Activated CD4-positive, alpha-beta T cell treated with anti-CD3 and anti-CD28 coated beads for 36 hours (primary cell): ENCODE measurements around the gene DNER. TPM values are rescaled to one million over a fixed set of nuclear protein-coding genes. Genes with fewer than 3 reads are reported as not detected.

Experiments used
- ATAC-seq: fragments of 200-7000 bp; cut with Tn5 transposase; one replicate; pipeline ENCODE4 v1.10.0; 2021; ENCODE audit warnings: mild to moderate bottlenecking, moderate library complexity
- CTCF ChIA-PET: fragments of 350-600 bp; sonication (Branson Sonifier 250); formaldehyde crosslinking; loops from one replicate; lab custom pipeline; 2021; ENCODE audit warnings: antibody characterized with exemption; lab: Charles Lee
- POLR2A ChIA-PET: fragments of 350-600 bp; sonication (Branson Sonifier 250); formaldehyde crosslinking; loops from one replicate; lab custom pipeline; 2021; ENCODE audit warnings: antibody characterized with exemption, inconsistent platforms; lab: Charles Lee
- DNase-seq: peaks from one replicate; pipeline ENCODE4 v3.0.0-alpha.2; 2020
- H3K27ac Mint-ChIP-seq: one replicate; pipeline ENCODE4 v1.8.0; 2021; ENCODE audit warnings: mixed read lengths
- H3K27me3 Mint-ChIP-seq: one replicate; pipeline ENCODE4 v1.8.0; 2021; ENCODE audit warnings: mixed read lengths
- H3K36me3 Mint-ChIP-seq: one replicate; pipeline ENCODE4 v1.8.0; 2021; ENCODE audit warnings: low read depth, mixed read lengths
- H3K4me1 Mint-ChIP-seq: one replicate; pipeline ENCODE4 v1.8.0; 2021; ENCODE audit warnings: mixed read lengths
- H3K4me3 Mint-ChIP-seq: one replicate; pipeline ENCODE4 v1.8.0; 2021; ENCODE audit warnings: mild to moderate bottlenecking, moderate library complexity, mixed read lengths
- H3K9me3 Mint-ChIP-seq: one replicate; pipeline ENCODE4 v1.8.0; 2021; ENCODE audit warnings: low read depth, mixed read lengths
- intact Hi-C, 2 experiments: fragments of 100-400 bp; cut with DNase I in 1 of 2; cut with micrococcal nuclease in 1 of 2; formaldehyde crosslinking; loops; one replicate each; pipeline versions ENCODE4 v1.14.2 to v1.15.1; 2022 to 2024; cut with DNase I, micrococcal nuclease
- total RNA-seq, 2 experiments: library from RNA; stranded (reverse); gene quantifications; one replicate each; pipeline ENCODE4 v1.2.3, GENCODE V29; 2021

The DNER gene
- total RNA-seq, 2 experiments from 2014 or later, result not detected

DNA sequence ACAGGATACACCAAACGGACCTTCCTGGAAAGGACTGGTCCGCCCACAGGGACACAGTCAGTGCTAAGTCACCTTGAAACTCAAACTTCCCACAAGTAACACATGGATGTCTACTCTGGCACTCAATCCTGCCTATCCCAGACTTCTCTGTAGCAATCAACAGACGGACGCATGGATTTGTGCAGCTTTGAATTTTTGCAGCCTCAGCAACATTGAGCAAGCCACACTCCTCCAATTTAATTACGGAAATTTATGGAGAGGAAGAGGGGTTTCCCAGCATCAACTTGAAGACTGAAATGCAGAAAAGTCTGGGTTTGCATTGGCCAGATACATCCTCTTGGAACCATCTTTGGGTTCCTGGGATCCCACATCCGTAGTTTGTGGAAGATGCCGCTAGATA lies 26.2 kb downstream of the DNER start:
- H3K27ac Mint-ChIP-seq, result no peak overlapping the region
- ATAC-seq, result no peak
- no peak overlapping the region for H3K4me3 Mint-ChIP-seq
- H3K27me3 Mint-ChIP-seq, result peaks cover 29% of the 10 kb centered on the region
- POLR2A ChIA-PET, result no interaction called here
- H3K4me1 Mint-ChIP-seq, result no peaks in the 10 kb centered on the region
- H3K36me3 Mint-ChIP-seq, result no peaks in the 10 kb centered on the region
- H3K9me3 Mint-ChIP-seq, result no peaks in the 10 kb centered on the region
- no peak for DNase-seq
- CTCF ChIA-PET, result interaction anchor here (0.8 kb wide), 1 partner anchor 10 kb away, joined by 3 read pairs; no protein-coding TSS in a partner anchor
- intact Hi-C loops, result no loop called here

DNA sequence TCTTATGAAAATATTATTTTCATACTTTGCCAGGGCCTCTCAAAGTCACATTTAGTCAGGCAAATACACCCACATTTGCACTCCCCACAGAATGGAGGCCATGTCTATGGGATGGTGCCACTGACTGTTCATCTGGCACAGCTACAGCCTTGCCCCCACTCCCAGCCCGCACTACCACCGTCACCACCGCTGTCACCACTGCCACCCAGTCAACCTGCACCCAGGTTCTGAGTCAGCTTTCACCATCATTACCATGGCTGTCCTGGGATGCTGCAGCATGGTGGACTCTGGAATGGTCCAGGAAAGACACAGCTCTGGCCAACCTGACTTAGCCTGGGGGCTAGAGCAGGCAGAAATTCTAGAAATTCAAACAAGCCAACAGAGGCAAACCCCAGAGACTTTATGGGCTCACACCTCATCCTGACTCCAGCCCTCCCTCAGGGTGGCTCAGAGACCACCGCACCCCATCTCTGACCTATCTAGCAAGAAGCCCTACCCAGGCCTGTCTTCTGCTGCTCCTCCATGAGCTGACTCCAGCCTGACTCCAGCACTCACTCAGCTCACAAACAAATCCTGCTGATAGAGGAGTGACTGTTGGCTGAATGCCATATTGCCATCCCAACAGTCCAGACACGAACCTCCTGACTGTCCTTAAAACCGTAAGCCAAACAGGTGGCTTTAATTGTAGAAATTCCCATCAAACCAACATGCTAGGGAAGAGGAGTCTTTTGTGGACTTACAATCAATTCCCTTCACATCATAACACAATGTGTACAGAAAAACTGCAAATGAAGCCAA lies 28.0 kb downstream of the DNER start:
- Mint-ChIP-seq H3K27ac (no peak overlapping the region), H3K9me3 (no peaks in the 10 kb centered on the region), H3K4me3 (no peak overlapping the region), H3K27me3 (peaks cover 32% of the 10 kb centered on the region), H3K36me3 (no peaks in the 10 kb centered on the region), H3K4me1 (no peaks in the 10 kb centered on the region)
- ChIA-PET CTCF (no interaction called here), POLR2A (no interaction called here)
- ATAC-seq, result no peak
- no peak for DNase-seq
- intact Hi-C loops, result no loop called here

DNA sequence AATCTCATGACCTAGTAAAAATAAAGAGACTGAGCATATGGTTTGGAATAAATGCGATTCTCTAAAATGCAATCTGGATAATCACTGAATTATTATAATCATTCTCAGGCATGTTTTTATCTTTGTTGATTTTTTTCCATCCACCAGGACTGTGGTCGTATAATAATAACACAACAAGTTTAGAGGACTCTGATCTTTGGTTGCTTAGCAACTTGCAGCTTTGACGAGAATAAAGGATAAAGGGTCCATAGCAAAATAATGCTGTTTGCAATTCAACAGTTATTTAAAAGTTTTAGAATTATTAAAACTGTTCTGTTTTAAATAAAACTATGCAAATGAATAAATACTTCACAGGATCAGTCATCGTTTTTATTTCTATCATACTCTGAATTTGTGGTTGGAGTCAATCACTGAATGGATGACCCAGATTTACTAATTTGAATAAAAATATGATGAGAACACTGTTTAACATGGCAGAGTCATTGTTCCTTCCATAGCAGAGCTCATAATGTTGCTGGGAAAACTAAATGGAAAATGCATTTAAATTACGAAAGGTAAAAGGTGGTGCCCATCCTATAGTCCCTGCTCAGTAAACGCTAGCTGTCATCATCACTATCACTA lies 29.3 kb downstream of the DNER start:
- POLR2A ChIA-PET, result no interaction called here
- DNase-seq (no peak), ATAC-seq (no peak)
- no peaks in the 10 kb centered on the region for H3K4me1 Mint-ChIP-seq
- CTCF ChIA-PET, result interaction anchor here (0.8 kb wide), 1 partner anchor 17 kb away, joined by 3 read pairs; no protein-coding TSS in a partner anchor
- H3K27me3 Mint-ChIP-seq, result peaks cover 33% of the 10 kb centered on the region
- no peaks in the 10 kb centered on the region for H3K9me3 Mint-ChIP-seq
- H3K27ac Mint-ChIP-seq, result no peak overlapping the region
- intact Hi-C loops, result no loop called here
- no peaks in the 10 kb centered on the region for H3K36me3 Mint-ChIP-seq
- no peak overlapping the region for H3K4me3 Mint-ChIP-seq

DNA sequence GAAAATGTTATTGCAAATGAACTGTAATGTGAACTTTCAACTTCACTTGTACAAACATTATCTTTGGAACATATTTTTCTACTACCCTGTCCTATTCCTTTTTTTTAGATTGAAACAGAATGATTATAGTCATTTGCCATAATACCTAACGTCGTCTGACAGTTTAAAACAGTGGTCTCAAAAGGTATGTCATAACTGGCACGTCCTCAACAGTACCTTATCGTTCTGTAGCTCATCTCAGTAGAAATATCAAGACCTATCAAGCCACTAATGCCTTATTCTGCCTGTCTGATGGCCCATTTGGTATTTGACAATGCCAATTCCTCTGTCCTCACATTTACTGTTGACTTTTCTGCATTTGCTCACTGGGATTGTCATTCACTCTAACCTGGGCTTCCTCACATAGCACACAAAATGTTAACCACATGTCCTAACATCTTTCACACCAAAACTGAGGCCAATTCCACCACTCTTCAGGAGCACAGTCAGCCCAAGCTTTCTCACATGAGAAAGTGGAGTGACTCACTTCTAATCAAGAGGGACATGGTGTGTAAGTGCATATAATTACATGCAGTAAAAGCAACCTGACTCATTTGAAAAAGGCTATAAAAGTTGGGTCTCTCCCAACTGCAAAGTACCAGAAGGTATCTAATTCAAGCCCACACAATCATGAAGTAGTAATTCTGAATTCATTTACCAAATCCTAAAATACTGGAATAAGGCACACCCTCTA lies 34.8 kb downstream of the DNER start:
- Mint-ChIP-seq H3K36me3 (no peaks in the 10 kb centered on the region), H3K4me3 (no peak overlapping the region), H3K27ac (no peak overlapping the region), H3K27me3 (peaks cover 48% of the 10 kb centered on the region), H3K9me3 (no peaks in the 10 kb centered on the region), H3K4me1 (no peaks in the 10 kb centered on the region)
- no peak for ATAC-seq
- ChIA-PET POLR2A (no interaction called here), CTCF (interaction anchor here (1.0 kb wide), 1 partner anchor 29 kb away, joined by 3 read pairs; no protein-coding TSS in a partner anchor)
- no peak for DNase-seq
- intact Hi-C loops, result no loop called here

DNA sequence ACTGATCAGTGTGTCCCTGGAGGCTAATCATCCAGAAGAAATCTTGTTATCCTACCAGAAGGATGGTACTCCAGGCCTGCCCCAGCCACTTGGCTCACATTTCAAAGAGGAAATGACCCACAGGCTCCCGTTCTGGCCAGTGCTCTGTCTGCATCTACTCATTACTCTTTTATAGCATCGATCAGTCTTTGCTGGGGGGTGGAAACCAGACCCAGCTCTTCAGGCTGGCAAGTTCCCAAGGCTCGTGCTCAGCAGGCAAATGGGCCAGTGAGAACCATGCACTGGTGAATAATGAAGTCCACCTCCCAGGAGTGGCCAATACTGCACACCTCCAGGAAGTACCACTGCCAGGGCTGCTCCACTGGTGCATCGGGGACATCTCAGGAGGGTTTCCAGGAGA lies 38.8 kb downstream of the DNER start:
- DNase-seq, result no peak
- POLR2A ChIA-PET, result no interaction called here
- ATAC-seq, result no peak
- Mint-ChIP-seq H3K27me3 (peaks cover 48% of the 10 kb centered on the region), H3K4me3 (no peak overlapping the region), H3K27ac (no peak overlapping the region), H3K36me3 (no peaks in the 10 kb centered on the region), H3K4me1 (no peaks in the 10 kb centered on the region), H3K9me3 (no peaks in the 10 kb centered on the region)
- CTCF ChIA-PET, result no interaction called here
- intact Hi-C loops, result no loop called here

DNA sequence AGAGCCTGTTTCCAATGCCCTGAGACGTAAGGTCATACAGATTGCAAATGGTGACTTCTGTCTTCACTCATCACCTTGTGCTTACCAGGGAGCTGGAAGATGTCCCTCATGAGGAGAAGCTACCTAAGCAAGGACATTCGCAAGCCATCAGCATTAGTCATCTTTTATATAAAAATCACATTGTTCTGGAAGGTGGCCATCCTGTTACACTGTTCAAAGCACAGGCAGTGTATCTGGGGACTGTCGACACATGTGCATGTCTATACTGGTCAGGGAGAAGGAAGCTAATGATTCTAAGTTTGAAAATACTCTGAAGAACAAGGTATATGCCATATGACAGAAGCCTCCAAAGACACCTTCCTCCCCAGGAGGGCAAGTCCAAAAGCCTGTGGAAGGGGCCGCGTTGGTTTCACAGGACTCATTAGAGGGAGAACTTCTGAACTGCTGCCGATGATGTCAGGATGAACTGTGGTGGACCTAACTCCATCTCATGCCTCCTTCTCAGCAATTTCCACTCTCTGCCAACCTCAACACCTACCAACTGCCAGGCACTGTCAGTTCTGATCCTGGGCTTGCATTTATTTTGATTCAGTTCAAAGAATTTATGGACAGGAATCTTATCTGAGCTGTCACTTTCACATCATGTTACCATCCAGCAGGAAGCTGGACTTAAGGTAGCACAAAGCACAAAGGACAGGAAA lies 39.4 kb downstream of the DNER start:
- Mint-ChIP-seq H3K36me3 (no peaks in the 10 kb centered on the region), H3K27ac (no peak overlapping the region), H3K9me3 (no peaks in the 10 kb centered on the region), H3K27me3 (peaks cover 46% of the 10 kb centered on the region), H3K4me3 (no peak overlapping the region), H3K4me1 (no peaks in the 10 kb centered on the region)
- DNase-seq (no peak), ATAC-seq (no peak)
- intact Hi-C loops, result no loop called here
- ChIA-PET POLR2A (no interaction called here), CTCF (no interaction called here)

DNA sequence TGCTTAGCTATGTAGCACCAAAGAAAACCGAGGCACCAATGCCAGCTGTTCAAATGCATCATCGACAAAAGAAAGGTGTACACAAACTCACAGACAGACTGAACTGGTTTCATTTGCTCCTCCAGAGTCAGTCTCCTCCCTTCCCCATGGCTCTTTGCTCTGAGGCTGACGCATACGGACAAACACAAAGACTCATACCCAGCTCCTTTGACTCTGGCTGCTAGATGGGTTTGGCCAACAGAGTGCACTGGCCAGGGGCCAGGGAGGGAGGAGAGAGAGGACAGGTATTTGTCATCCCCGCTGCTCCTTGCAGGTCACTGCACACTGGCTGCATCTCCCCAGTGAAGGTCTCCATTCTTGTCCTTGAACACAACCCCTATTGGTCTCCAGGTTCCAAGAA lies 40.7 kb downstream of the DNER start:
- Mint-ChIP-seq H3K4me3 (no peak overlapping the region), H3K9me3 (no peaks in the 10 kb centered on the region), H3K27me3 (peaks cover 42% of the 10 kb centered on the region), H3K4me1 (no peaks in the 10 kb centered on the region), H3K27ac (no peak overlapping the region), H3K36me3 (no peaks in the 10 kb centered on the region)
- ChIA-PET CTCF (no interaction called here), POLR2A (no interaction called here)
- intact Hi-C loops, result no loop called here
- DNase-seq (no peak), ATAC-seq (no peak)

DNA sequence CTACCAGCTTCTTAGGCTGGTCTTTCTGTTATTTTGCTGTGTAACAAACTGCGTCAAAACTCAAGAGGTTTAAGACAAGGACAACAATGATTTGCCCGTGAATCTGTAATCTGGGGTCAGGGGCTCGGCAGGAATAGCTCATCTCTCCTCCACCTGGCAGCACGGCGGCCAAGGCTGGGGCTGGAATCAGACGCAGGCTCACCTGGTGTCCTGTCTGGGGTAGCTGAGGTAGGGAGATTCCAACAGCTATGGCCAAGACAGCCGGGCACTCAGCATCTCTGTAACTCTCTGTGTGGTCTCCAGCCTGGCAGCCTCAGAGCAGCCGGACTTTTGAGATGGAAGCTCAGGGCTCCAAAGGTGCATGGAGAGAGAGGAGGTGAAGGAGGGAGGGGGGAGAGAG lies 42.3 kb downstream of the DNER start:
- DNase-seq (no peak), ATAC-seq (no peak)
- CTCF ChIA-PET, result no interaction called here
- POLR2A ChIA-PET, result no interaction called here
- intact Hi-C loops, result no loop called here
- Mint-ChIP-seq H3K4me1 (no peaks in the 10 kb centered on the region), H3K27me3 (peaks cover 35% of the 10 kb centered on the region), H3K27ac (no peak overlapping the region), H3K9me3 (no peaks in the 10 kb centered on the region), H3K36me3 (no peaks in the 10 kb centered on the region), H3K4me3 (no peak overlapping the region)

DNA sequence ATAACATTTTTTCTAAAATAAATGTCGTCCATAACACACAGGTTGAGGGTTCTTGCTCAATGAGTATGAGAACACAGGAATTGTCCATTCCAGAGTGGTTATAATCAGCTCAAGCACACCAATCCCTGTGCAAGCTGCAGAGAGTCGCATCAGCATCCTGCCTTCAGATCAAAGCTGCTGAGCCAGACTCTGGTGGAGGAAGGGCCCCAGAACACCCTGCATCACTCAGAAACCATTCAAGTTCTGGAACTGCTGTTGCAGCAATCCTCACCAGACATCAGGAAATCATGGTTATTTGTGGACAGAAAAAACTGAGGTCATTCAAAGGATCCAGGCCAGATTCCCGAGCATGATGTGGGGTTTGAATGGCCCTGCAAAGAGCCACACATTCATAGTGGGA lies 44.5 kb downstream of the DNER start:
- CTCF ChIA-PET, result no interaction called here
- peaks cover 28% of the 10 kb centered on the region for H3K27me3 Mint-ChIP-seq
- intact Hi-C loops, result no loop called here
- H3K27ac Mint-ChIP-seq, result no peak overlapping the region
- no peaks in the 10 kb centered on the region for H3K9me3 Mint-ChIP-seq
- H3K36me3 Mint-ChIP-seq, result no peaks in the 10 kb centered on the region
- H3K4me1 Mint-ChIP-seq, result no peaks in the 10 kb centered on the region
- POLR2A ChIA-PET, result no interaction called here
- ATAC-seq, result no peak
- no peak for DNase-seq
- no peak overlapping the region for H3K4me3 Mint-ChIP-seq

DNA sequence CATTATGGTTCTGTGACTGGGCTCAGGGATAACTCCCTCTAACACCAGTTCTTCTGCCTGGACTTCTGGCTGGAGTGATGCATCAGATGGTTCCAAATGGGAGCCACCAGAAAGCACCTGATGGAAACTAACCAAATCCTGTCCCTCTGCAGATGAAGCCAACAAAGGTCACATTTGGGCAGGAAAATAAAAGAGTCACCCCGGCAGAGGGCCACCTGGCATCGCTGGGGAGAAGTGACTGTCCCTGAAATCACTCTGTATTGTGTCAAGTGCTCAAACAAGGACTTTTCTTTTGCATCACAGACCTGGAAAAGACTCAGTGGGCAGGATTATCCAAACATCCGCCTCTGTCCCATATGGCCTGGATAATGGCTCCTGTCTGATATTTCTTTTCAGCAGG lies 47.5 kb downstream of the DNER start:
- Mint-ChIP-seq H3K9me3 (no peaks in the 10 kb centered on the region), H3K4me3 (no peak overlapping the region), H3K27me3 (peaks cover 21% of the 10 kb centered on the region)

DNA sequence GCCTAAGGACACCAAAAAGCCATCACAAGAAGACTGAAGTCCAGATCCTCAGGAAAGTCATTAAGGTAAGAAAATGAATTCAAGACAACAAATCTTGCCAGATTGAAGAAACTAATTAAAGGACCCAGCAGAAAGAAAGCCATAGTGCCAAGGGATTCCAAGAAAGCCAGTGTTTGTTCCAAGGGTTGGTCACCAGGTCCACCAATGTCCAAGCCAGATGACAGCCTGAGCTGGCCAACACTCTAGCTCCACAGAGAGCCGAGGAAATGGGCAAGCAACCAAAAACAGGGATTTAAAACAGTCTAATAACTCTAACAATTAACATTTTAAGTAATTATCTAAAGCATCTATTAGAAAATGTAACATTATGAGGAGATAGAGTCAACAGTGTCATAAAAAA lies 49.2 kb downstream of the DNER start:
- CTCF ChIA-PET, result interaction anchor here (2.0 kb wide), 1 partner anchor 12 kb away, joined by 7 read pairs; no protein-coding TSS in a partner anchor
- H3K27ac Mint-ChIP-seq, result no peak overlapping the region
- no peaks in the 10 kb centered on the region for H3K36me3 Mint-ChIP-seq
- ATAC-seq (no peak), DNase-seq (no peak)
- H3K4me1 Mint-ChIP-seq, result no peaks in the 10 kb centered on the region
- H3K9me3 Mint-ChIP-seq, result no peaks in the 10 kb centered on the region
- POLR2A ChIA-PET, result no interaction called here
- intact Hi-C loops, result no loop called here
- H3K27me3 Mint-ChIP-seq, result peaks cover 25% of the 10 kb centered on the region
- H3K4me3 Mint-ChIP-seq, result no peak overlapping the region

More for the DNA sequence above, 47.5 kb downstream of the DNER start:
- CTCF ChIA-PET, result no interaction called here
- no peaks in the 10 kb centered on the region for H3K36me3 Mint-ChIP-seq
- POLR2A ChIA-PET, result no interaction called here
- no peaks in the 10 kb centered on the region for H3K4me1 Mint-ChIP-seq
- H3K27ac Mint-ChIP-seq, result no peak overlapping the region
- intact Hi-C loops, result no loop called here
- ATAC-seq, result no peak
- DNase-seq, result no peak
